ENCODE measurements around the gene PDZK1. TPM values are rescaled to one million over a fixed set of nuclear protein-coding genes. Genes with fewer than 3 reads are reported as not detected.
"Not testable (repeated sequence)": the region's sequence is repeated elsewhere in the genome, so short reads cannot be mapped to it uniquely, and the experiment has no call there.

Gene PDZK1
- polyA plus RNA-seq, 1 experiment = 3.2 TPM

- ChIA-PET POLR2A (interaction anchor here (1.5 kb wide), 1 partner anchor 22 kb away, joined by 3 read pairs; no protein-coding TSS in a partner anchor), CTCF (interaction anchor here (0.9 to 1.7 kb wide), 2 partner anchors 8 to 9 kb away, joined by 4 to 5 read pairs; no protein-coding TSS in a partner anchor)
- Histone ChIP-seq H3K4me3 (ENCODE audit: low read depth, low read length) (no peak overlapping the region), H3K27ac (ENCODE audit: low read depth, low read length) (no peak overlapping the region), H3K9me3 (ENCODE audit: control insufficient read depth, insufficient read depth, low read length) (no peaks in the 10 kb centered on the region), H3K27me3 (ENCODE audit: control insufficient read depth, insufficient read depth, low read length) (no peaks in the 10 kb centered on the region)
- no peak for TF ChIP-seq CTCF (IDR thresholded peaks at IDR 0.05; ENCODE audit: low read depth, low read length)
- DNase-seq (ENCODE audit: low read depth, low spot score) = no peak
Observed at GRCh38 chr1:145729666-145730436, 22.7 kb upstream of the PDZK1 start.

- Histone ChIP-seq H3K27ac (ENCODE audit: low read depth, low read length) (no peak overlapping the region), H3K4me3 (ENCODE audit: low read depth, low read length) (no peak overlapping the region), H3K9me3 (ENCODE audit: control insufficient read depth, insufficient read depth, low read length) (no peaks in the 10 kb centered on the region), H3K27me3 (ENCODE audit: control insufficient read depth, insufficient read depth, low read length) (no peaks in the 10 kb centered on the region)
- ChIA-PET POLR2A (interaction anchor here (1.5 kb wide), 1 partner anchor 22 kb away, joined by 3 read pairs; no protein-coding TSS in a partner anchor), CTCF (interaction anchor here (0.9 to 1.7 kb wide), 2 partner anchors 8 to 9 kb away, joined by 4 to 5 read pairs; no protein-coding TSS in a partner anchor)
- no peak for DNase-seq (ENCODE audit: low read depth, low spot score)
- TF ChIP-seq CTCF (IDR thresholded peaks at IDR 0.05; ENCODE audit: low read depth, low read length) = no peak
Observed at GRCh38 chr1:145729196-145729595, 22.0 kb upstream of the PDZK1 start.

GRCh38 chr1:145726193-145726592 is 19.0 kb upstream of the PDZK1 start:
- POLR2A ChIA-PET = not testable (repeated sequence)

GRCh38 chr1:145720878-145721671 is 13.9 kb upstream of the PDZK1 start:
- CTCF ChIA-PET = interaction anchor here (0.6 to 4.2 kb wide), 26 partner anchors 8 to 124 kb away, joined by 3 to 35 read pairs (median 5); partner anchors contain the start of genes NUDT17 and PDZK1
- Histone ChIP-seq H3K27me3 (ENCODE audit: control insufficient read depth, insufficient read depth, low read length) (no peaks in the 10 kb centered on the region), H3K4me3 (ENCODE audit: low read depth, low read length) (peak overlapping the region; percentile 36), H3K27ac (ENCODE audit: low read depth, low read length) (peak overlapping the region; percentile 84), H3K9me3 (ENCODE audit: control insufficient read depth, insufficient read depth, low read length) (no peaks in the 10 kb centered on the region)
- POLR2A ChIA-PET = interaction anchor here (0.9 to 1.2 kb wide), 2 partner anchors 19 to 30 kb away, joined by 4 to 6 read pairs; no protein-coding TSS in a partner anchor
- peak; percentile 29 for DNase-seq (ENCODE audit: low read depth, low spot score)
- TF ChIP-seq CTCF (IDR thresholded peaks at IDR 0.05; ENCODE audit: low read depth, low read length) = peak; percentile 82

More at GRCh38 chr1:145726193-145726592, 19.0 kb upstream of the PDZK1 start:
- not testable (repeated sequence) for DNase-seq (ENCODE audit: low read depth, low spot score); H3K9me3 ChIP-seq (ENCODE audit: control insufficient read depth, insufficient read depth, low read length); H3K27me3 ChIP-seq (ENCODE audit: control insufficient read depth, insufficient read depth, low read length); H3K27ac ChIP-seq (ENCODE audit: low read depth, low read length); H3K4me3 ChIP-seq (ENCODE audit: low read depth, low read length)
- CTCF ChIA-PET = interaction anchor here (0.6 kb wide), 1 partner anchor 201 kb away, joined by 5 read pairs; the partner anchor contains the start of gene RBM8A

- Histone ChIP-seq H3K27me3 (ENCODE audit: control insufficient read depth, insufficient read depth, low read length) (no peaks in the 10 kb centered on the region), H3K9me3 (ENCODE audit: control insufficient read depth, insufficient read depth, low read length) (no peaks in the 10 kb centered on the region), H3K27ac (ENCODE audit: low read depth, low read length) (peak overlapping the region; percentile 84), H3K4me3 (ENCODE audit: low read depth, low read length) (no peak overlapping the region)
- POLR2A ChIA-PET = interaction anchor here (0.9 to 1.2 kb wide), 2 partner anchors 19 to 31 kb away, joined by 4 to 6 read pairs; no protein-coding TSS in a partner anchor
- no peak for TF ChIP-seq CTCF (IDR thresholded peaks at IDR 0.05; ENCODE audit: low read depth, low read length)
- peak; percentile 59 for DNase-seq (ENCODE audit: low read depth, low spot score)
- CTCF ChIA-PET = interaction anchor here (0.7 to 4.2 kb wide), 13 partner anchors 8 to 108 kb away, joined by 3 to 35 read pairs (median 5); partner anchors contain the start of gene PDZK1
Observed at GRCh38 chr1:145720556-145720877, 13.3 kb upstream of the PDZK1 start.

All from AG04450 (cell line).